Measurements from ENCODE around the gene MYO1B. TPM values are rescaled to one million over a fixed set of nuclear protein-coding genes. Genes with fewer than 3 reads are reported as not detected.
"Not testable (repeated sequence)": the region's sequence is repeated elsewhere in the genome, so short reads cannot be mapped to it uniquely, and the experiment has no call there.

The MYO1B gene
- total RNA-seq, 2 donors from 2014 or later: 29.8 to 30.0 TPM

GRCh38 chr2:191411472-191411871, 166.3 kb downstream of the MYO1B start:
- no peak for DNase-seq (ENCODE audit: low spot score)
- intact Hi-C loops (cut with DNase I): no loop called here

GRCh38 chr2:191412353-191412752, 167.1 kb downstream of the MYO1B start:
- intact Hi-C loops (cut with DNase I): no loop called here
- no peak for DNase-seq (ENCODE audit: low spot score)

GRCh38 chr2:191415101-191415500, 169.9 kb downstream of the MYO1B start:
- DNase-seq (ENCODE audit: low spot score): no peak
- intact Hi-C loops (cut with DNase I): no loop called here

GRCh38 chr2:191415858-191416257, 170.7 kb downstream of the MYO1B start:
- intact Hi-C loops (cut with DNase I): no loop called here
- DNase-seq (ENCODE audit: low spot score): no peak

- no peak for DNase-seq (ENCODE audit: low spot score)
- intact Hi-C loops (cut with DNase I): no loop called here
Measured at GRCh38 chr2:191417746-191418145, 172.5 kb downstream of the MYO1B start.

GRCh38 chr2:191421950-191422349, 176.7 kb downstream of the MYO1B start:
- intact Hi-C loops (cut with DNase I): no loop called here
- no peak for DNase-seq (ENCODE audit: low spot score)

GRCh38 chr2:191427031-191427430, 181.8 kb downstream of the MYO1B start:
- intact Hi-C loops (cut with DNase I): no loop called here
- no peak for DNase-seq (ENCODE audit: low spot score)

- DNase-seq (ENCODE audit: low spot score): no peak
- intact Hi-C loops (cut with DNase I): no loop called here
Measured at GRCh38 chr2:191428141-191428540, 182.9 kb downstream of the MYO1B start.

- intact Hi-C loops (cut with DNase I): no loop called here
- DNase-seq (ENCODE audit: low spot score): no peak
Measured at GRCh38 chr2:191430476-191430875, 185.3 kb downstream of the MYO1B start.

- no peak for DNase-seq (ENCODE audit: low spot score)
- intact Hi-C loops (cut with DNase I): no loop called here
Measured at GRCh38 chr2:191432121-191432520, 186.9 kb downstream of the MYO1B start.

GRCh38 chr2:191434072-191434471, 188.9 kb downstream of the MYO1B start:
- no peak for DNase-seq (ENCODE audit: low spot score)
- intact Hi-C loops (cut with DNase I): no loop called here

- DNase-seq (ENCODE audit: low spot score): no peak
- intact Hi-C loops (cut with DNase I): no loop called here
Measured at GRCh38 chr2:191435141-191435540, 189.9 kb downstream of the MYO1B start.

- intact Hi-C loops (cut with DNase I): no loop called here
- no peak for DNase-seq (ENCODE audit: low spot score)
Measured at GRCh38 chr2:191436368-191437055, 191.3 kb downstream of the MYO1B start.

- DNase-seq (ENCODE audit: low spot score): no peak
- intact Hi-C loops (cut with DNase I): no loop called here
Measured at GRCh38 chr2:191439481-191439880, 194.3 kb downstream of the MYO1B start.

- intact Hi-C loops (cut with DNase I): no loop called here
- no peak for DNase-seq (ENCODE audit: low spot score)
Measured at GRCh38 chr2:191441496-191442214, 196.5 kb downstream of the MYO1B start.

GRCh38 chr2:191443446-191443845, 198.2 kb downstream of the MYO1B start:
- intact Hi-C loops (cut with DNase I): no loop called here
- no peak for DNase-seq (ENCODE audit: low spot score)

- DNase-seq (ENCODE audit: low spot score): no peak
- intact Hi-C loops (cut with DNase I): no loop called here
Measured at GRCh38 chr2:191446910-191447309, 201.7 kb downstream of the MYO1B start.

- DNase-seq (ENCODE audit: low spot score): no peak
- intact Hi-C loops (cut with DNase I): no loop called here
Measured at GRCh38 chr2:191451116-191451515, 205.9 kb downstream of the MYO1B start.

GRCh38 chr2:191452065-191452464, 206.9 kb downstream of the MYO1B start:
- intact Hi-C loops (cut with DNase I): no loop called here
- no peak for DNase-seq (ENCODE audit: low spot score)

GRCh38 chr2:191453761-191454160, 208.6 kb downstream of the MYO1B start:
- DNase-seq (ENCODE audit: low spot score): no peak
- intact Hi-C loops (cut with DNase I): no loop called here

- intact Hi-C loops (cut with DNase I); DNase-seq (ENCODE audit: low spot score): not testable (repeated sequence)
Measured at GRCh38 chr2:191456506-191456905, 211.3 kb downstream of the MYO1B start.
